ENCODE results near the gene CST9.

The CST9 gene

GRCh38 chr20:23586735-23587525 lies 18.8 kb downstream of the CST9 start:
- no peaks in the 10 kb centered on the region for H3K4me1 ChIP-seq
- no peaks in the 10 kb centered on the region for H3K27me3 ChIP-seq
- no peak for TF ChIP-seq CTCF (IDR thresholded peaks at IDR 0.05; ENCODE audit: low read depth, low read length)
- DNase-seq = no peak
- H3K9me3 ChIP-seq = no peaks in the 10 kb centered on the region
- H3K36me3 ChIP-seq = no peaks in the 10 kb centered on the region
- H3K4me3 ChIP-seq (ENCODE audit: low read depth, low read length) = no peak overlapping the region

- Histone ChIP-seq H3K27me3 (no peaks in the 10 kb centered on the region), H3K36me3 (no peaks in the 10 kb centered on the region), H3K9me3 (no peaks in the 10 kb centered on the region), H3K4me1 (no peaks in the 10 kb centered on the region), H3K4me3 (ENCODE audit: low read depth, low read length) (no peak overlapping the region)
- no peak for DNase-seq
- TF ChIP-seq CTCF (IDR thresholded peaks at IDR 0.05; ENCODE audit: low read depth, low read length) = no peak
Observed at GRCh38 chr20:23585808-23586734, 19.6 kb downstream of the CST9 start.

GRCh38 chr20:23585449-23585807 lies 20.3 kb downstream of the CST9 start:
- no peak for TF ChIP-seq CTCF (IDR thresholded peaks at IDR 0.05; ENCODE audit: low read depth, low read length)
- Histone ChIP-seq H3K4me1 (no peaks in the 10 kb centered on the region), H3K27me3 (no peaks in the 10 kb centered on the region), H3K9me3 (no peaks in the 10 kb centered on the region), H3K4me3 (ENCODE audit: low read depth, low read length) (no peak overlapping the region), H3K36me3 (no peaks in the 10 kb centered on the region)
- no peak for DNase-seq

- TF ChIP-seq CTCF (IDR thresholded peaks at IDR 0.05; ENCODE audit: low read depth, low read length) = no peak
- no peak overlapping the region for H3K4me3 ChIP-seq (ENCODE audit: low read depth, low read length)
- H3K36me3 ChIP-seq = no peaks in the 10 kb centered on the region
- DNase-seq = no peak
- H3K9me3 ChIP-seq = no peaks in the 10 kb centered on the region
- H3K4me1 ChIP-seq = no peaks in the 10 kb centered on the region
- H3K27me3 ChIP-seq = no peaks in the 10 kb centered on the region
Observed at GRCh38 chr20:23584434-23585199, 21.1 kb downstream of the CST9 start.

- H3K36me3 ChIP-seq = no peaks in the 10 kb centered on the region
- no peaks in the 10 kb centered on the region for H3K27me3 ChIP-seq
- H3K4me3 ChIP-seq (ENCODE audit: low read depth, low read length) = no peak overlapping the region
- TF ChIP-seq CTCF (IDR thresholded peaks at IDR 0.05; ENCODE audit: low read depth, low read length) = no peak
- no peak for DNase-seq
- no peaks in the 10 kb centered on the region for H3K9me3 ChIP-seq
- no peaks in the 10 kb centered on the region for H3K4me1 ChIP-seq
Observed at GRCh38 chr20:23583526-23583925, 22.2 kb downstream of the CST9 start.

Data from BE2C (cell line).